OCI-LY7 (cell line): ENCODE data around the gene ACTR3. TPM values are rescaled to one million over a fixed set of nuclear protein-coding genes. Genes with fewer than 3 reads are reported as not detected.

Source experiments
- BruUV-seq: library from RNA; stranded (reverse); fragments of 400-500 nt; replicated peaks from 2 replicates; lab custom pipeline; 2021; lab: Mats Ljungman, UMichigan
- CTCF ChIA-PET: fragments of 300-600 bp; sonication (Branson Sonifier 250); formaldehyde crosslinking; loops from one replicate; lab custom pipeline; 2022; ENCODE audit warnings: antibody characterized with exemption; ENCODE audit not compliant: unreplicated experiment; lab: Charles Lee
- POLR2A ChIA-PET: fragments of 300-600 bp; sonication (Branson Sonifier 250); formaldehyde crosslinking; loops from one replicate; lab custom pipeline; 2022; ENCODE audit warnings: antibody characterized with exemption; lab: Charles Lee
- DNase-seq: peaks from one replicate; pipeline ENCODE4 v3.0.0-alpha.2; 2015; ENCODE audit warnings: low spot score
- H2AFZ ChIP-seq: fragments of 200-600 bp; sonication (generic), shearing (Covaris generic); 2 replicates; pipeline ENCODE4 v1.6.1; 2014; ENCODE audit warnings: mild to moderate bottlenecking, antibody characterized with exemption, low read length, moderate library complexity
- H3K27ac ChIP-seq: fragments of 200-600 bp; sonication (generic); 2 replicates; pipeline ENCODE4 v1.5.1; 2014; ENCODE audit warnings: mixed run types, low read depth, mild to moderate bottlenecking, moderate library complexity, low read length, inconsistent platforms; ENCODE audit not compliant: poor library complexity, severe bottlenecking
- H3K36me3 ChIP-seq: fragments of 200-600 bp; sonication (generic); 2 replicates; pipeline ENCODE4 v1.6.1; 2014; ENCODE audit warnings: mild to moderate bottlenecking, antibody characterized with exemption, low read length, moderate library complexity, mixed read lengths; ENCODE audit not compliant: insufficient read depth
- H3K4me1 ChIP-seq: fragments of 200-600 bp; sonication (generic); 2 replicates; pipeline ENCODE4 v1.5.1; 2014; ENCODE audit warnings: mild to moderate bottlenecking, low read length; ENCODE audit not compliant: insufficient read depth, poor library complexity, severe bottlenecking
- H3K4me2 ChIP-seq: fragments of 200-600 bp; sonication (generic); 2 replicates; pipeline ENCODE4 v1.6.1; 2014; ENCODE audit warnings: mild to moderate bottlenecking, low read length
- H3K4me3 ChIP-seq: fragments of 200-600 bp; sonication (generic); 2 replicates; pipeline ENCODE4 v1.5.1; 2014; ENCODE audit warnings: mild to moderate bottlenecking, low read depth, low read length; ENCODE audit not compliant: poor library complexity, severe bottlenecking
- H3K79me2 ChIP-seq: fragments of 200-600 bp; sonication (generic); 2 replicates; pipeline ENCODE4 v1.6.1; 2016; ENCODE audit warnings: low read depth, mild to moderate bottlenecking, low read length, moderate library complexity, mixed read lengths; ENCODE audit not compliant: insufficient read depth
- H3K9me2 ChIP-seq: fragments of 200-600 bp; sonication (generic); 2 replicates; pipeline ENCODE4 v1.6.1; 2016; ENCODE audit warnings: mild to moderate bottlenecking, low read length, mixed read lengths; ENCODE audit not compliant: insufficient read depth
- H3K9me3 ChIP-seq: fragments of 200-600 bp; sonication (generic); 2 replicates; pipeline ENCODE4 v1.6.1; 2014; ENCODE audit warnings: mild to moderate bottlenecking, mixed run types, low read length, mixed read lengths
- H4K20me1 ChIP-seq: fragments of 200-600 bp; sonication (generic); 2 replicates; pipeline ENCODE4 v1.6.1; 2014; ENCODE audit warnings: mild to moderate bottlenecking, antibody characterized with exemption, low read length, moderate library complexity, mixed read lengths; ENCODE audit not compliant: insufficient read depth
- CTCF ChIP-seq: fragments of 200-600 bp; sonication (generic); conservative IDR thresholded peaks from 2 replicates; pipeline ENCODE4 v1.5.1; 2014; ENCODE audit warnings: mild to moderate bottlenecking, antibody characterized with exemption, low read length, moderate library complexity, mixed read lengths
- EZH2phosphoT487 ChIP-seq: fragments of 200-600 bp; sonication (generic); IDR thresholded peaks from 2 replicates; pipeline ENCODE4 v1.6.1; 2018; ENCODE audit warnings: low read depth, borderline replicate concordance, mild to moderate bottlenecking, mixed run types, antibody characterized with exemption, low read length, moderate library complexity, mixed read lengths
- intact Hi-C: fragments of 100-400 bp; cut with micrococcal nuclease; formaldehyde crosslinking; loops from one replicate; pipeline ENCODE4 v1.10.0; 2022; ENCODE audit not compliant: unreplicated experiment
- total RNA-seq, 2 experiments: library from RNA; depleted of rRNA in 1 of 2; stranded (reverse); fragments of >200 nt in 1 of 2; shearing (Covaris generic) in 1 of 2; gene quantifications; 2 replicates each; pipeline ENCODE4 v1.2.3, GENCODE V29; 2014 to 2022

ACTR3 gene
- total RNA-seq, 2 experiments from 2014 or later = 192 to 320 TPM

GRCh38 chr2:113848758-113849415, 41.0 kb upstream of the ACTR3 start:
- no peak overlapping the region for H3K4me2 ChIP-seq
- ChIA-PET CTCF (no interaction called here), POLR2A (no interaction called here)
- BruUV-seq = no TSS peak
- H3K27ac ChIP-seq = no peak overlapping the region
- no peak for DNase-seq
- intact Hi-C loops = no loop called here
- no peaks in the 10 kb centered on the region for H4K20me1 ChIP-seq
- TF ChIP-seq CTCF (no peak), EZH2phosphoT487 (no peak)
- peaks cover 11% of the 10 kb centered on the region for H3K4me1 ChIP-seq
- H3K36me3 ChIP-seq = peaks cover 20% of the 10 kb centered on the region
- H2AFZ ChIP-seq = no peak overlapping the region
- H3K9me3 ChIP-seq = peaks cover 24% of the 10 kb centered on the region; the same call in 1 of the 2 replicates
- no peaks in the 10 kb centered on the region for H3K79me2 ChIP-seq
- H3K4me3 ChIP-seq = no peak overlapping the region
- H3K9me2 ChIP-seq = no peaks in the 10 kb centered on the region

- Histone ChIP-seq H3K4me2 (no peak overlapping the region), H3K27ac (no peak overlapping the region), H3K4me1 (peaks cover 27% of the 10 kb centered on the region), H3K36me3 (peaks cover 12% of the 10 kb centered on the region), H3K79me2 (no peaks in the 10 kb centered on the region), H3K9me3 (peaks cover 15% of the 10 kb centered on the region; the same call in 1 of the 2 replicates), H3K4me3 (no peak overlapping the region), H3K9me2 (no peaks in the 10 kb centered on the region), H2AFZ (no peak overlapping the region), H4K20me1 (no peaks in the 10 kb centered on the region)
- POLR2A ChIA-PET = interaction anchor here (0.6 to 1.0 kb wide), 3 partner anchors 14 to 95 kb away, joined by 3 to 5 read pairs (median 4); no protein-coding TSS in a partner anchor
- no TSS peak for BruUV-seq
- CTCF ChIA-PET = no interaction called here
- intact Hi-C loops = no loop called here
- TF ChIP-seq CTCF = no peak
- TF ChIP-seq EZH2phosphoT487 = no peak
- no peak for DNase-seq
Observed at GRCh38 chr2:113850687-113851086, 39.2 kb upstream of the ACTR3 start.

- DNase-seq = no peak
- H3K9me3 ChIP-seq = peaks cover 6% of the 10 kb centered on the region; the same call in 1 of the 2 replicates
- H3K4me1 ChIP-seq = peaks cover 37% of the 10 kb centered on the region
- no peak overlapping the region for H3K4me3 ChIP-seq
- no peak overlapping the region for H3K4me2 ChIP-seq
- intact Hi-C loops = no loop called here
- H3K36me3 ChIP-seq = peaks cover 3% of the 10 kb centered on the region; the same call in 1 of the 2 replicates
- no peaks in the 10 kb centered on the region for H3K9me2 ChIP-seq
- ChIA-PET POLR2A (interaction anchor here (0.7 to 0.9 kb wide), 2 partner anchors 55 to 96 kb away, joined by 3 read pairs; no protein-coding TSS in a partner anchor), CTCF (no interaction called here)
- BruUV-seq = no TSS peak
- no peaks in the 10 kb centered on the region for H3K79me2 ChIP-seq
- H3K27ac ChIP-seq = no peak overlapping the region
- H2AFZ ChIP-seq = no peak overlapping the region
- TF ChIP-seq CTCF (no peak), EZH2phosphoT487 (no peak)
- no peaks in the 10 kb centered on the region for H4K20me1 ChIP-seq
Observed at GRCh38 chr2:113851640-113852039, 38.2 kb upstream of the ACTR3 start.
